HEK293 (cell line): ENCODE measurements around the gene DDX23.

ENCODE experiments used
- CTCF ChIP-seq: fragments of 450-650 bp; formaldehyde crosslinking; IDR thresholded peaks from 2 replicates; pipeline ENCODE4 v1.5.1; 2016; ENCODE audit warnings: missing biosample characterization, missing genetic modification characterization
- GLI4 ChIP-seq: fragments of 450-650 bp; formaldehyde crosslinking; IDR thresholded peaks from 2 replicates; pipeline ENCODE4 v1.5.1; 2016; ENCODE audit warnings: missing biosample characterization, missing genetic modification characterization
- RBAK ChIP-seq: fragments of 450-650 bp; formaldehyde crosslinking; IDR thresholded peaks from 2 replicates; pipeline ENCODE4 v1.5.1; 2016; ENCODE audit warnings: missing biosample characterization, missing genetic modification characterization
- YY1 ChIP-seq: fragments of 450-650 bp; formaldehyde crosslinking; IDR thresholded peaks from 2 replicates; pipeline ENCODE4 v1.5.1; 2018; ENCODE audit warnings: missing biosample characterization, missing genetic modification characterization
- ZBTB7A ChIP-seq: fragments of 450-650 bp; formaldehyde crosslinking; IDR thresholded peaks from 2 replicates; pipeline ENCODE4 v1.5.1; 2016; ENCODE audit warnings: low read depth, missing biosample characterization, missing genetic modification characterization
- ZFP41 ChIP-seq: fragments of 450-650 bp; formaldehyde crosslinking; IDR thresholded peaks from 2 replicates; pipeline ENCODE4 v1.5.1; 2016; ENCODE audit warnings: missing biosample characterization, missing genetic modification characterization, borderline replicate concordance
- ZNF19 ChIP-seq: fragments of 450-650 bp; formaldehyde crosslinking; IDR thresholded peaks from 2 replicates; pipeline ENCODE4; 2016; ENCODE audit warnings: missing biosample characterization, missing genetic modification characterization, low read depth
- ZNF596 ChIP-seq: fragments of 450-650 bp; IDR thresholded peaks from 2 replicates; pipeline ENCODE4 v1.5.0; 2018; ENCODE audit warnings: missing biosample characterization, mild to moderate bottlenecking, missing genetic modification characterization, moderate library complexity

- no peak for TF ChIP-seq ZNF19 (tag by site-specific recombination)
- TF ChIP-seq ZBTB7A: no peak
- TF ChIP-seq CTCF (tag by site-specific recombination): no peak
- no peak for TF ChIP-seq RBAK
- TF ChIP-seq ZNF596 (tag by site-specific recombination): no peak
- TF ChIP-seq GLI4 (tag by site-specific recombination): no peak
- TF ChIP-seq ZFP41 (tag by site-specific recombination): no peak
- no peak for TF ChIP-seq YY1 (tag by site-specific recombination)
Observed at GRCh38 chr12:48901278-48901677, 49.3 kb upstream of the DDX23 start.
